Adrenal gland (tissue), 5 donors: ENCODE measurements around the gene MTR.

Experiments used
- CTCF ChIP-seq, 6 experiments: fragments of 450-650 bp in 4 of 6; fragments of 200-600 bp in 2 of 6; sonication (generic) in 1 of 6; IDR thresholded peaks; 1 replicate in 5 of 6; 2 replicates in 1 of 6; pipeline versions ENCODE4 v1.5.1 to v1.8.0; 2016 to 2021; ENCODE audit warnings: antibody characterized with exemption in 6 of 6, mild to moderate bottlenecking in 2 of 6, moderate library complexity in 1 of 6
- POLR2A ChIP-seq, 2 donors: fragments of 450-650 bp; IDR thresholded peaks; one replicate each; pipeline ENCODE4 v1.6.1; 2017; ENCODE audit warnings: antibody characterized with exemption in 2 of 2, mild to moderate bottlenecking in 2 of 2, moderate library complexity in 1 of 2
- donor health status: DM: no; HTN: no; CAD: no.

DNA sequence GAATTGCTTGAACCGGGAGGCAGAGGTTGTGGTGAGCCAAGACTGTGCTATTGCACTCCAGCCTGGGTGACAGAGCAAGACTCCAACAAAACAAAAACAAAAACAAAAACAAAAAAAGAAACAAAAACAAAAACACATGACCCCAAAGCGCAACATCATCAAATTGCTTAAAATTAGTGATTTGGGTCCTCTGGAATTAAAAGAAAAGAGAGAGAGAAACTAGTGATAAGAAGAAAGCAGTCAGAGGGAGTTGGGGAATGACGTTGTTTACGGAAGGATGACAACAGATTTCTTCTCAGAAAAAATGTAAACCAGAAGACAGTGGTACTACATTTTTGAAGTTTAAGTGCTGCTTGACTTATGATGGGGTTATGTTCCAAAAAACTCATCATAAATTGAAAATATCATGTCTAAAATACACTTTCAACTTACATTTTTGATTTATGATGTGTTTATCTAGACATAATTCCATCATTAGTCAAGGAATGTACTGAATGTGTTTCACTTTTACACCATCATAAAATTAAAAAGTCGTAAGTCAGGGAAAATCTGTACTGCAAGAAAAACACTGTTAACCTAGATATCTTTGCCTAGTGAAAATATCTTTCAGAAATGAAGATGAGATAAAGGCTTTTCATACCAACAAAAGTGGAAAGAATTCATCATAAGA lies 121.2 kb downstream of the MTR start:
- TF ChIP-seq CTCF (IDR thresholded peaks at IDR 0.05) (no peak), POLR2A (IDR thresholded peaks at IDR 0.05) (no peak)
